ENCODE data around the gene SLC22A13. TPM values are rescaled to one million over a fixed set of nuclear protein-coding genes. Genes with fewer than 3 reads are reported as not detected.

SLC22A13 gene
- total and polyA plus RNA-seq, 2 of the 4 experiments (the other 2 are of a cell fraction) = under 0.01 to 0.22 TPM

DNA sequence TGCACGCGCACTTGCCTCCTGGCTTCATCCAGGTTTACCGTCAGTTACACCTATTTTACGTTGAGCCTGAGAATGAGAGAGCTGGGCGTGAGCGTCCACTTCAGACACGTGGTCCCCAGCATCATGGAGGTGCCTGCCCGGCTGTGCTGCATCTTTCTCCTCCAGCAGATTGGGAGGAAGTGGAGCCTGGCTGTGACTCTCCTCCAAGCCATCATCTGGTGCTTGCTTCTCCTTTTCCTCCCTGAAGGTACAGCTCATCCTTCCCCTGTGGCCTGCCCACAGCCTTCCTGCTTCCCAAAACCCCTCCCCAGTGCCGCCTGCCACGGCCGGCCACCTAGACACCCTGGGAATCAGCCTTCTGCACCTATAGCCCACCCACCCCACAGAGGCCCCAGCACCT lies 48.1 kb downstream of the SLC22A13 start:
- Histone ChIP-seq H3K27ac (ENCODE audit: insufficient read depth, low read length) (no peak overlapping the region), H3K4me2 (ENCODE audit: low read depth, low read length) (no peak overlapping the region), H2BK15ac (ENCODE audit: low read depth, low read length) (no peak overlapping the region), H3K27me3 (ENCODE audit: control insufficient read depth, insufficient read depth, low read length) (peaks cover 31% of the 10 kb centered on the region), H2AK9ac (replicated peaks; ENCODE audit: low read depth, low read length, poor library complexity) (no peak overlapping the region), H4K20me1 (ENCODE audit: insufficient read depth, low read length) (no peaks in the 10 kb centered on the region), H3K18ac (ENCODE audit: low read depth, low read length) (no peak overlapping the region), H4K5ac (ENCODE audit: low read depth, low read length) (no peak overlapping the region), H3K79me1 (ENCODE audit: low read depth in 1 of 2, low read length in 2 of 2) (no peaks in the 10 kb centered on the region), H3K9me3 (ENCODE audit: control insufficient read depth, insufficient read depth, low read length) (no peaks in the 10 kb centered on the region), H2AK5ac (ENCODE audit: low read depth, low read length) (no peak overlapping the region), H3K4me3 (ENCODE audit: insufficient read depth, low read depth, low read length) (no peak overlapping the region), H2AFZ (replicated peaks; ENCODE audit: low read length, poor library complexity) (no peak overlapping the region), H3K56ac (ENCODE audit: extremely low read depth, insufficient read depth, low read length) (no peak overlapping the region), H3K9ac (ENCODE audit: low read depth, low read length) (no peak overlapping the region), H3K23ac (ENCODE audit: low read depth, low read length) (no peak overlapping the region), H2BK5ac (ENCODE audit: low read depth, low read length, poor library complexity, severe bottlenecking) (no peak overlapping the region), H2BK120ac (ENCODE audit: low read depth, low read length) (no peak overlapping the region), H3K4me1 (ENCODE audit: control insufficient read depth, insufficient read depth, low read length) (no peaks in the 10 kb centered on the region), H4K91ac (ENCODE audit: insufficient read depth, low read depth, low read length) (no peak overlapping the region), H3K9me1 (ENCODE audit: insufficient read depth, low read length) (no peaks in the 10 kb centered on the region), H3K14ac (replicated peaks; ENCODE audit: low read depth, low read length) (no peak overlapping the region), H4K8ac (ENCODE audit: low read depth in 2 of 2, low read length in 2 of 2) (no peak overlapping the region), H3K4ac (ENCODE audit: low read depth, low read length) (no peak overlapping the region), H3K36me3 (ENCODE audit: control insufficient read depth, insufficient read depth, low read length) (no peaks in the 10 kb centered on the region), H2BK20ac (ENCODE audit: low read depth, low read length) (no peak overlapping the region)
- intact Hi-C loops (cut with micrococcal nuclease) (no loop called here), in situ Hi-C loops (cut with MboI; ENCODE audit: low sequenced_read_pairs) (no loop called here), dilution Hi-C loops (cut with HindIII; ENCODE audit: low sequenced_read_pairs, unreplicated experiment) (no loop called here)
- TF ChIP-seq MXI1 (IDR thresholded peaks at IDR 0.05; ENCODE audit: borderline replicate concordance, low read depth, low read length) = no peak
- TF ChIP-seq BHLHE40 (IDR thresholded peaks at IDR 0.05; ENCODE audit: low read depth, low read length) = no peak
- TF ChIP-seq FOS (IDR thresholded peaks at IDR 0.05; ENCODE audit: low read depth, low read length) = no peak
- TF ChIP-seq, protein P1, sequence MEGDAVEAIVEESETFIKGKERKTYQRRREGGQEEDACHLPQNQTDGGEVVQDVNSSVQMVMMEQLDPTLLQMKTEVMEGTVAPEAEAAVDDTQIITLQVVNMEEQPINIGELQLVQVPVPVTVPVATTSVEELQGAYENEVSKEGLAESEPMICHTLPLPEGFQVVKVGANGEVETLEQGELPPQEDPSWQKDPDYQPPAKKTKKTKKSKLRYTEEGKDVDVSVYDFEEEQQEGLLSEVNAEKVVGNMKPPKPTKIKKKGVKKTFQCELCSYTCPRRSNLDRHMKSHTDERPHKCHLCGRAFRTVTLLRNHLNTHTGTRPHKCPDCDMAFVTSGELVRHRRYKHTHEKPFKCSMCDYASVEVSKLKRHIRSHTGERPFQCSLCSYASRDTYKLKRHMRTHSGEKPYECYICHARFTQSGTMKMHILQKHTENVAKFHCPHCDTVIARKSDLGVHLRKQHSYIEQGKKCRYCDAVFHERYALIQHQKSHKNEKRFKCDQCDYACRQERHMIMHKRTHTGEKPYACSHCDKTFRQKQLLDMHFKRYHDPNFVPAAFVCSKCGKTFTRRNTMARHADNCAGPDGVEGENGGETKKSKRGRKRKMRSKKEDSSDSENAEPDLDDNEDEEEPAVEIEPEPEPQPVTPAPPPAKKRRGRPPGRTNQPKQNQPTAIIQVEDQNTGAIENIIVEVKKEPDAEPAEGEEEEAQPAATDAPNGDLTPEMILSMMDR (conservative IDR thresholded peaks at IDR 0.05; ENCODE audit: low read depth, low read length) = no peak
- TF ChIP-seq MAZ (IDR thresholded peaks at IDR 0.05; ENCODE audit: borderline replicate concordance, low read depth, low read length) = no peak
- TF ChIP-seq USF2 (IDR thresholded peaks at IDR 0.05; ENCODE audit: low read depth, low read length) = no peak
- no peak for TF ChIP-seq RAD21 (IDR thresholded peaks at IDR 0.05; ENCODE audit: low read length)
- no peak for TF ChIP-seq RCOR1 (IDR thresholded peaks at IDR 0.05; ENCODE audit: insufficient replicate concordance, low read length)
- TF ChIP-seq, protein P2, sequence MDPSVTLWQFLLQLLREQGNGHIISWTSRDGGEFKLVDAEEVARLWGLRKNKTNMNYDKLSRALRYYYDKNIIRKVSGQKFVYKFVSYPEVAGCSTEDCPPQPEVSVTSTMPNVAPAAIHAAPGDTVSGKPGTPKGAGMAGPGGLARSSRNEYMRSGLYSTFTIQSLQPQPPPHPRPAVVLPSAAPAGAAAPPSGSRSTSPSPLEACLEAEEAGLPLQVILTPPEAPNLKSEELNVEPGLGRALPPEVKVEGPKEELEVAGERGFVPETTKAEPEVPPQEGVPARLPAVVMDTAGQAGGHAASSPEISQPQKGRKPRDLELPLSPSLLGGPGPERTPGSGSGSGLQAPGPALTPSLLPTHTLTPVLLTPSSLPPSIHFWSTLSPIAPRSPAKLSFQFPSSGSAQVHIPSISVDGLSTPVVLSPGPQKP (IDR thresholded peaks at IDR 0.05; ENCODE audit: borderline replicate concordance, low read depth, low read length) = no peak
- no peak for TF ChIP-seq NFE2L2 (IDR thresholded peaks at IDR 0.05; ENCODE audit: low read depth, low read length)
- TF ChIP-seq SMC3 (IDR thresholded peaks at IDR 0.05; ENCODE audit: low read depth, low read length) = no peak
- TF ChIP-seq RFX5 (IDR thresholded peaks at IDR 0.05; ENCODE audit: low read depth, low read length) = no peak
- TF ChIP-seq POLR2A (IDR thresholded peaks at IDR 0.05; ENCODE audit: low read depth, low read length) = no peak
- no peak for TF ChIP-seq MAFK (IDR thresholded peaks at IDR 0.05; ENCODE audit: low read depth, low read length)
- TF ChIP-seq CHD1 (IDR thresholded peaks at IDR 0.05; ENCODE audit: low read depth, low read length) = no peak
- TF ChIP-seq CEBPB (IDR thresholded peaks at IDR 0.05; ENCODE audit: low read depth, low read length) = no peak
- no TSS peak for BruUV-seq (replicated peaks)
- ATAC-seq (ENCODE audit: low read depth) (no peak), DNase-seq (no peak)
- WGBS, 2 experiments (ENCODE audit: extremely low coverage in 2 of 2, insufficient read length in 1 of 2) = 95% methylated on average over 6 of the region's 11 CpGs; no CpG with 5 or more reads in 1 of the 2 experiments
- ChIA-PET CTCF (interaction anchor here (0.9 kb wide), 1 partner anchor 14 kb away, joined by 3 read pairs; no protein-coding TSS in a partner anchor), POLR2A (ENCODE audit: unreplicated experiment) (no interaction called here)

Measured in IMR-90 (cell line).